Measurements from ENCODE around the gene OR52W1. TPM values are rescaled to one million over a fixed set of nuclear protein-coding genes. Genes with fewer than 3 reads are reported as not detected.
A peak's percentile ranks its signal among the peaks of the same experiment; 100 is the strongest.
"Not testable (repeated sequence)": the region's sequence is repeated elsewhere in the genome, so short reads cannot be mapped to it uniquely, and the experiment has no call there.

OR52W1 gene
- total RNA-seq, 1 donor from 2014 or later, result not detected

DNA sequence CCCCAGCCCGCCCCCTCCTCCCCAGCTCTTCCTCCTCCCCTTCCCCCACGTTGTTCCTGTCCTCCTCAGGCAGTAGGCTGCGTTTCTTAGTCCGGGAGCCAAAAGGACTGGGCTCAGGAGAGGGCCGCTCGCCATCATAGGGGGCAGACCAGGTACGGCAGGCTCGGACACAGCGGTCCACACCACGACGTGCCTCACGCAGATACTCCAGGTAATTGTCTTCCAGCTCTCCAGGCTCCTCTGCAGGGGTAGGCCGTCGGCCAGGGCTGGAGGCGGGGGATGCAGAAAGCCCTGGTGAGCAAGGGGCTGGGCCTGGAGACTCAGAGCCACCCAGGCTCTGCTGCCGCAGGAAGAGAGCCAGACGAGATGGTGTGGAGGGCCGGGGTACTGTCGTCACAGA, 18.7 kb downstream of the OR52W1 start:
- DNase-seq, result no peak

GRCh38 chr11:6219359-6219758, 20.3 kb downstream of the OR52W1 start:
- peak; percentile 75 for DNase-seq

DNA sequence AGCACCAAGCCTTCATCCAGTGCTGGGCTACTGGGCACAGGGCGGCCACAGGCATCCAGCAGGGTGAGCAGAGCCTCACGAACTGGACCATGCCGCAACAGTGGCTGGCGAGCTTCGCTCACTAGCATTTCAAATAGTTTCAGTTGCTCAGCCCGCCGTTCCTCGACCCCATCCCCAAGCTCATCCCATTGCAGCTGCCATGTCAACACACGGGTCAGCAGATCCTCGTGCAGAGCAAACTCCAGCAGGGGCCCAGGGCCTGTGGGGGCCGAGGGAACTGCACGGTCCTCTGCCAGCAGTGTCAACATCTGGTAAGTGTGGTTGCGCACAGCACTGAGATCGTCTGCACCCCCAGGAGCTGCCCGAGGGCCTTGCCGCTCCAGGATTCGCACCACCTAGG, 24.8 kb downstream of the OR52W1 start:
- DNase-seq, result no peak

- DNase-seq, result no peak
Measured at GRCh38 chr11:6224421-6224820, 25.4 kb downstream of the OR52W1 start.

DNA sequence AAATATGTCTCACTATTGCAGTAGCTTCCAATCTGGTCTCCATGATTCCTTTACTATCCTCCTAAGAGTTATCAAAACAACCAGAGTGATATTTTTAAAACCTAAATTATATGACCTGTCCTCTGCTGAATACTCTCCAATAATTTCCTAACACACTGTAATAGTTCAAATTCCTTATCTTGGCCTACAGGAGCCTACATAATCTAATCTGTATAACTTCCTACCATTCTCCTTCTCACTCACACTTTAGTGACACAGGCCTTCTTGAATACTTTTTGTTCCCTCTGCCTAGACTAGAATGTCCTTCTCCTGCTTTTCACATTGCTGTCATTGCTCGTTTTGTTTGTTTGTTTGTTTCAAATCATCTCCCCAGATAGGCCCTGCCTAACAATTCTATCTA, 26.0 kb downstream of the OR52W1 start:
- DNase-seq, result peak; percentile 8

DNA sequence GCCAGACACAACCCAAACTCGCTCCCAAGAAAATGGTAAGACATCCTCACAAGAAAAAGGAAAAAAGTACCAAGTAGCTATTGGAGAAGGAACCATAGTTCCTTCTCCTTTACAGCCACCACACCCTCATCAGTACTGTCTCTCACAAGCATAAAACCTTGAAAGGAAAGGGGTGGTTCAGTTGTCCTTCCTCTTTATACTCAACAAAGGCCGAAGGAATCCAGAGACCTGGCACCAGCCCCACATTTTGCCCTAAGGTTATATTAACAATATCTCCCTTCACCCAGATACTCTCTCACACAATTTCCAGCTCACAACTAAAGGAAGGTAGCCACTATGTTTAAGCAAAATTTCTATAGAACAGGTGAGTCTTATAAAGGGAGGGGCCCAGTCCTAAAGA, 26.9 kb downstream of the OR52W1 start:
- DNase-seq, result peak; percentile 47

GRCh38 chr11:6228520-6228919, 29.5 kb downstream of the OR52W1 start:
- no peak for DNase-seq

DNA sequence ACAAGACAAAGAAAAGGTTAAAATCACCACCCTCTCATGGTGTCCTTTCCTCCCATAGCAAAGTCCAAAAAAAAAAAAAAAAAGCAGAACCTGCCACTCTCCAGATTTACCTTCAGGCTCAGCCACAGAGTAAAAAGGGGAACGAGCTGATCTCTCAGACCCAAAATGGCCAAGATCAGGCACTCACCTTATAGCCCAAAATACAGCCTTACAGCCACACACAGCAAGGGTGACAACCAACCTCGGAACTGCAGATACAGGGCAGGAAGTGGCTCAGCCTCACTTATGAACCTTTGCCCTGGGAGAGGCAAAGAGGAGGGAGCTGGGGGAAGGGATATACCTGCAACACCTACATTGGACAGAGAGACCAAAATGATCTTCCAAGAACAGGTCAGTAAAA, 30.9 kb downstream of the OR52W1 start:
- no peak for DNase-seq

- DNase-seq, result no peak
Measured at GRCh38 chr11:6232899-6233298, 33.9 kb downstream of the OR52W1 start.

GRCh38 chr11:6233984-6234386, 35.0 kb downstream of the OR52W1 start:
- no peak for DNase-seq

- DNase-seq, result peak; percentile 100
Measured at GRCh38 chr11:6234387-6235107, 35.5 kb downstream of the OR52W1 start, which contains the start of gene FHIP1B. Gene FHIP1B (minus strand): TSS chr11:6234636. CDS start chr11:6224516, 10,120 bp downstream.

- no peak for DNase-seq
Measured at GRCh38 chr11:6237266-6237665, 38.2 kb downstream of the OR52W1 start.

DNA sequence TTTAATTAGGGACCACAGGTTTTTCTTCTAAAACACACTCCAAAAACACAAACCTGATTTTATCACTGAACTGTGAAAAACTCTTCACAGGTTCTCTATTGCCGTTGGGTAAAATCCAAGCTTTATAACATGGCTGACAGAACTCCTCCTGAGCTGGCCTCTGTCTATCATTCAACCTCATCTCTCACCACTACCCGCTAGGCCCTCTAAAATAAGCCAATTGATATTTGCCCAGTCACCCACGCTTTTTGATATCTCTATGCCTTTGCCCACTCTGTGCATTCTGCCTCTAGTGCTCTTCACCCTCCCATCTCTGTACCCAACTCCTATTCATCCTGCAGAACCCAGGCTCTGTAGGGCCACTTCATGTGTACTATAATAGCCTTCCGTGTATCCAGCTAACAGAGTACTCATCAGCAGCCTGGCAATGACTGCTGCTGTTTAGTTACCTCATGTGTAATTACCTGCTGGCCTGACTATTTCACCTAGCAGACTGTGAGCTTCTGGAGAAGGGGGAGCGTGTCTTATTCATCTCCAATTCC, 38.8 kb downstream of the OR52W1 start:
- DNase-seq, result no peak

GRCh38 chr11:6238902-6239301, 39.9 kb downstream of the OR52W1 start, which contains the start of gene CNGA4:
Gene CNGA4 (plus strand): TSS chr11:6239089. CDS start chr11:6239207, 118 bp downstream.
- DNase-seq, result no peak

DNA sequence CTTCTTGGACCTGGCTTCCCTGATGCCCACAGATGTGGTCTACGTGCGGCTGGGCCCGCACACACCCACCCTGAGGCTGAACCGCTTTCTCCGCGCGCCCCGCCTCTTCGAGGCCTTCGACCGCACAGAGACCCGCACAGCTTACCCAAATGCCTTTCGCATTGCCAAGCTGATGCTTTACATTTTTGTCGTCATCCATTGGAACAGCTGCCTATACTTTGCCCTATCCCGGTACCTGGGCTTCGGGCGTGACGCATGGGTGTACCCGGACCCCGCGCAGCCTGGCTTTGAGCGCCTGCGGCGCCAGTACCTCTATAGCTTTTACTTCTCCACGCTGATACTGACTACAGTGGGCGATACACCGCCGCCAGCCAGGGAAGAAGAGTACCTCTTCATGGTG, 41.1 kb downstream of the OR52W1 start:
- no peak for DNase-seq

GRCh38 chr11:6240781-6241180, 41.8 kb downstream of the OR52W1 start:
- no peak for DNase-seq

- no peak for DNase-seq
Measured at GRCh38 chr11:6241316-6241715, 42.3 kb downstream of the OR52W1 start.

- DNase-seq, result no peak
Measured at GRCh38 chr11:6245536-6245935, 46.5 kb downstream of the OR52W1 start.

- no peak for DNase-seq
Measured at GRCh38 chr11:6248248-6248647, 49.2 kb downstream of the OR52W1 start.

- DNase-seq, result not testable (repeated sequence)
Measured at GRCh38 chr11:6248897-6249296, 49.9 kb downstream of the OR52W1 start.
